Neural progenitor cell (in vitro differentiated cells): Measurements from ENCODE around the gene CD320. TPM values are rescaled to one million over a fixed set of nuclear protein-coding genes. Genes with fewer than 3 reads are reported as not detected.

Experiments
- DNase-seq: peaks from one replicate; pipeline ENCODE4 v3.0.0-alpha.2; 2016; ENCODE audit warnings: low spot score
- H2AFZ ChIP-seq: fragments of 200-600 bp; sonication (generic); replicated peaks from 2 replicates; pipeline ENCODE4 v1.6.1; 2016; ENCODE audit warnings: antibody characterized with exemption
- H3F3A ChIP-seq: fragments of 200-600 bp; sonication (generic); 2 replicates; pipeline ENCODE4 v1.6.1; 2016; ENCODE audit warnings: antibody characterized with exemption, low read depth
- H3K27ac ChIP-seq: fragments of 200-600 bp; sonication (generic); 2 replicates; pipeline ENCODE4 v1.5.1; 2016; ENCODE audit warnings: mild to moderate bottlenecking
- H3K27me3 ChIP-seq: fragments of 200-600 bp; sonication (generic); 2 replicates; pipeline ENCODE4 v1.6.1; 2016; ENCODE audit warnings: mild to moderate bottlenecking, moderate library complexity
- H3K36me3 ChIP-seq: fragments of 200-600 bp; sonication (generic); 2 replicates; pipeline ENCODE4 v1.5.1; 2016
- H3K4me1 ChIP-seq: fragments of 200-600 bp; sonication (generic); 2 replicates; pipeline ENCODE4 v1.6.1; 2016; ENCODE audit warnings: mixed run types
- H3K4me2 ChIP-seq: fragments of 200-600 bp; sonication (generic); 2 replicates; pipeline ENCODE4 v1.6.1; 2016
- H3K4me3 ChIP-seq: fragments of 200-600 bp; sonication (generic); 2 replicates; pipeline ENCODE4 v1.5.1; 2016
- H3K79me2 ChIP-seq: fragments of 200-600 bp; sonication (generic); 2 replicates; pipeline ENCODE4 v1.6.1; 2016; ENCODE audit warnings: low read depth
- H3K9ac ChIP-seq: fragments of 200-600 bp; sonication (generic); 2 replicates; pipeline ENCODE4 v1.6.1; 2016
- H3K9me3 ChIP-seq: fragments of 200-600 bp; sonication (generic); 2 replicates; pipeline ENCODE4 v1.5.1; 2016; ENCODE audit warnings: low read depth
- H4K20me1 ChIP-seq: fragments of 200-600 bp; sonication (generic); 2 replicates; pipeline ENCODE4 v1.6.1; 2016; ENCODE audit warnings: low read depth
- H3K27ac Mint-ChIP-seq: 3 replicates; pipeline ENCODE4 v1.8.0; 2021; ENCODE audit warnings: mixed read lengths
- H3K27me3 Mint-ChIP-seq: 2 replicates; pipeline ENCODE4 v1.8.0; 2022; ENCODE audit warnings: low read depth, mild to moderate bottlenecking, inconsistent platforms, moderate library complexity, mixed read lengths; ENCODE audit not compliant: insufficient read depth
- H3K36me3 Mint-ChIP-seq: 3 replicates; pipeline ENCODE4 v1.8.0; 2021; ENCODE audit warnings: mixed read lengths
- H3K4me1 Mint-ChIP-seq: 3 replicates; pipeline ENCODE4 v1.8.0; 2021; ENCODE audit warnings: mixed read lengths
- H3K4me3 Mint-ChIP-seq: 3 replicates; pipeline ENCODE4 v1.8.0; 2021; ENCODE audit warnings: mild to moderate bottlenecking, moderate library complexity, mixed read lengths
- H3K9me3 Mint-ChIP-seq: 3 replicates; pipeline ENCODE4 v1.8.0; 2020; ENCODE audit warnings: mixed read lengths
- EZH2 ChIP-seq: fragments of 200-600 bp; sonication (generic); IDR thresholded peaks from 2 replicates; pipeline ENCODE4 v1.6.1; 2017; ENCODE audit warnings: antibody characterized with exemption, mild to moderate bottlenecking, moderate library complexity
- EZH2phosphoT487 ChIP-seq: fragments of 200-600 bp; sonication (generic); IDR thresholded peaks from 2 replicates; pipeline ENCODE4 v1.6.1; 2017; ENCODE audit warnings: antibody characterized with exemption
- total RNA-seq: library from RNA; depleted of rRNA; stranded (reverse); fragments of >200 nt; gene quantifications from 2 replicates; pipeline ENCODE4 v1.2.3, GENCODE V29; 2015; ENCODE audit warnings: low replicate concordance
- TF ChIP-seq, protein P1 (sequence below): fragments of 200-600 bp; sonication (generic); IDR thresholded peaks from 2 replicates; pipeline ENCODE4 v1.5.1; 2017; ENCODE audit warnings: antibody characterized with exemption, mild to moderate bottlenecking

The CD320 gene
- total RNA-seq, 1 donor from 2014 or later: 22.4 TPM

DNA sequence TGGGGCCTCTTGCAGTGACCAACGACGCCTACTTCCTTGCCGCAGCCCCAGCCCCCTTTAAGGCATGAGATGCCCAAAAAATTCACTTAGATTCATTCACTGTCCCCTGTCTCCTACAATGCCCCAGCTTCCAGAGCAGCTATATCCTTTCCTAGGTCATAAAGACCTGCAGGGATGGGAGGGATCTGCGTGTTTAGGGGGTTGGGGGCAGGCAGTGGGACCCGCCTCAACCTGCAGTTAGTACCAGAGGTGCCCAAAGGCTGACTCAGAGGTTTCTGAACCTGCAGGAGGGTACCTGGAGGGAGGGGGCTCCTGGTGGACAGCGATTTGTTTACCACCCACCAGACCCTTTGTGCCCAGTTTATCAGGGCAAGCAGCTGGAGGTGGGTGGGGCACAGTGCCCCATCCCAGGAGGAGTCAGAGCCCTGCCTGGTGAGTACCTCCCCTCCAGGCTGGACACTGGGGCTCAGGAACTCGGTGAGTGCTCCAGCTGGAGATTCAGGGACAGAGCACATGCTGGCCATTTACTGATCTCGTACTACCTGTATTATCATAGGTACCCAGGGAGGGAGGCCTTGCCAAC, 23.2 kb upstream of the CD320 start:
- Histone ChIP-seq H3K36me3 (no peaks in the 10 kb centered on the region), H2AFZ (no peak overlapping the region), H4K20me1 (peaks cover 19% of the 10 kb centered on the region), H3K4me2 (no peak overlapping the region), H3K4me3 (no peak overlapping the region), H3F3A (peaks cover 10% of the 10 kb centered on the region), H3K9me3 (no peaks in the 10 kb centered on the region), H3K27me3 (peaks cover 61% of the 10 kb centered on the region), H3K79me2 (no peaks in the 10 kb centered on the region), H3K4me1 (peaks cover 9% of the 10 kb centered on the region), H3K9ac (no peak overlapping the region), H3K27ac (no peak overlapping the region)
- H3K9me3 Mint-ChIP-seq: no peaks in the 10 kb centered on the region
- H3K4me3 Mint-ChIP-seq: no peak overlapping the region
- TF ChIP-seq EZH2phosphoT487: no peak
- no peak for TF ChIP-seq EZH2
- TF ChIP-seq, protein P1, sequence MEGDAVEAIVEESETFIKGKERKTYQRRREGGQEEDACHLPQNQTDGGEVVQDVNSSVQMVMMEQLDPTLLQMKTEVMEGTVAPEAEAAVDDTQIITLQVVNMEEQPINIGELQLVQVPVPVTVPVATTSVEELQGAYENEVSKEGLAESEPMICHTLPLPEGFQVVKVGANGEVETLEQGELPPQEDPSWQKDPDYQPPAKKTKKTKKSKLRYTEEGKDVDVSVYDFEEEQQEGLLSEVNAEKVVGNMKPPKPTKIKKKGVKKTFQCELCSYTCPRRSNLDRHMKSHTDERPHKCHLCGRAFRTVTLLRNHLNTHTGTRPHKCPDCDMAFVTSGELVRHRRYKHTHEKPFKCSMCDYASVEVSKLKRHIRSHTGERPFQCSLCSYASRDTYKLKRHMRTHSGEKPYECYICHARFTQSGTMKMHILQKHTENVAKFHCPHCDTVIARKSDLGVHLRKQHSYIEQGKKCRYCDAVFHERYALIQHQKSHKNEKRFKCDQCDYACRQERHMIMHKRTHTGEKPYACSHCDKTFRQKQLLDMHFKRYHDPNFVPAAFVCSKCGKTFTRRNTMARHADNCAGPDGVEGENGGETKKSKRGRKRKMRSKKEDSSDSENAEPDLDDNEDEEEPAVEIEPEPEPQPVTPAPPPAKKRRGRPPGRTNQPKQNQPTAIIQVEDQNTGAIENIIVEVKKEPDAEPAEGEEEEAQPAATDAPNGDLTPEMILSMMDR: no peak
- DNase-seq: no peak
- H3K27ac Mint-ChIP-seq: no peak overlapping the region
- no peaks in the 10 kb centered on the region for H3K4me1 Mint-ChIP-seq
- no peaks in the 10 kb centered on the region for H3K36me3 Mint-ChIP-seq
- peaks cover 42% of the 10 kb centered on the region for H3K27me3 Mint-ChIP-seq

DNA sequence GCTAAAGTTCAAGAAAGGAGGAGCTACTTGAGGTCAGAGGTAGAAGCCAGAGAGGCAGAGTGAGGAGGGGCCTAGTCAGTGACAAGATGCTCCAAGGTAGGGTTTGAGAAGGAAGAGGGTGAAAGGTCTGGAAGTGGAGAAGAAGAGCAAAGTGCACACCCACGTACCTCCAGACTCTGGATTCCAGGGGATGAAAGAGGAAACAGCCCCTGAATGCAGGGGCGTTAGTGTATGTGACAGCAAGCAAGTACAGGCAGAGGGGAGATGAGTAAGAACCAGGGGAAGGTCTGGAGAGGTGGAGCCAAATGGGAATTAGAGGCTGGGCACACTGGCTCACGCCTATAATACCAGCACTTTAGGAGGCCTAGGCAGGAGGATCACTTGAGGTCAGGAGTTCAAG, 21.8 kb upstream of the CD320 start:
- H3K4me1 ChIP-seq: peaks cover 9% of the 10 kb centered on the region
- H3K4me1 Mint-ChIP-seq: no peaks in the 10 kb centered on the region
- peaks cover 4% of the 10 kb centered on the region for H3F3A ChIP-seq
- H3K36me3 ChIP-seq: no peaks in the 10 kb centered on the region
- H3K27ac Mint-ChIP-seq: no peak overlapping the region
- H3K4me3 ChIP-seq: no peak overlapping the region
- no peak overlapping the region for H3K9ac ChIP-seq
- no peak overlapping the region for H3K4me3 Mint-ChIP-seq
- peaks cover 48% of the 10 kb centered on the region for H3K27me3 ChIP-seq
- H3K79me2 ChIP-seq: no peaks in the 10 kb centered on the region
- DNase-seq: no peak
- TF ChIP-seq, protein P1: no peak
- peaks cover 16% of the 10 kb centered on the region for H4K20me1 ChIP-seq
- H3K27ac ChIP-seq: no peak overlapping the region
- peaks cover 37% of the 10 kb centered on the region for H3K27me3 Mint-ChIP-seq
- H3K9me3 Mint-ChIP-seq: no peaks in the 10 kb centered on the region
- no peak overlapping the region for H2AFZ ChIP-seq
- no peak overlapping the region for H3K4me2 ChIP-seq
- no peaks in the 10 kb centered on the region for H3K36me3 Mint-ChIP-seq
- H3K9me3 ChIP-seq: no peaks in the 10 kb centered on the region

DNA sequence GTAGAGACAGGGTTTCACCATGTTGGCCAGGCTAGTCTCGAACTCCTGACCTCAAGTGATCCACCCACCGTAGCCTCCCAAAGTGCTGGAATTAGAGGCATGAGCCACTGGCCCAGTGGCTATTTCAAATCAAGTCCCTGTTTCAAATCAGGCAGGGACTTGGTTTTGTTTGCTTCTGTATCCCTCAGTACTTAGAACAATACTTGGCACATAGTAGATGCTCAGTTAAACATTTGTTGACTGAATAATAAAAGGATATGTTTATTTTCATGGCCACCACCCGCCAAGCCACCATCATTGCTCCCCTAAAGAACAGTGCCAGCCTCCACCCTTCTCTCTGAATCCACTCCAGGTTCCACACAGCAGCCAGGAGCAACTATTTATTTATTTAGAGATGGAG, 17.3 kb upstream of the CD320 start:
- Mint-ChIP-seq H3K36me3 (peaks cover 4% of the 10 kb centered on the region), H3K27me3 (peaks cover 14% of the 10 kb centered on the region), H3K4me1 (peaks cover 11% of the 10 kb centered on the region), H3K4me3 (no peak overlapping the region), H3K27ac (no peak overlapping the region), H3K9me3 (no peaks in the 10 kb centered on the region)
- no peak overlapping the region for H3K4me2 ChIP-seq
- H2AFZ ChIP-seq: no peak overlapping the region
- no peak overlapping the region for H3K27ac ChIP-seq
- no peak for DNase-seq
- TF ChIP-seq EZH2phosphoT487: no peak
- TF ChIP-seq, protein P1: no peak
- TF ChIP-seq EZH2: no peak
- peaks cover 26% of the 10 kb centered on the region for H3F3A ChIP-seq
- peaks cover 30% of the 10 kb centered on the region for H3K79me2 ChIP-seq
- H3K36me3 ChIP-seq: no peaks in the 10 kb centered on the region
- no peaks in the 10 kb centered on the region for H3K9me3 ChIP-seq
- H3K4me3 ChIP-seq: no peak overlapping the region
- no peak overlapping the region for H3K9ac ChIP-seq
- H3K27me3 ChIP-seq: peaks cover 4% of the 10 kb centered on the region
- H4K20me1 ChIP-seq: peaks cover 23% of the 10 kb centered on the region
- H3K4me1 ChIP-seq: peaks cover 9% of the 10 kb centered on the region
